ENCODE measurements around the gene DNAH14. TPM values are rescaled to one million over a fixed set of nuclear protein-coding genes. Genes with fewer than 3 reads are reported as not detected.
"Not testable (repeated sequence)": the region's sequence is repeated elsewhere in the genome, so short reads cannot be mapped to it uniquely, and the experiment has no call there.

The DNAH14 gene
- total and polyA plus RNA-seq, 2 donors (not counting 3 experiments of a cell fraction or from before 2014, with no cell fraction given), result 1.5 to 7.1 TPM

- no peak for FAIRE-seq
- Histone ChIP-seq H3K9me1 (replicated peaks; ENCODE audit: control insufficient read depth, extremely low read depth, insufficient read depth, low read length) (no peaks in the 10 kb centered on the region), H3K9ac (replicated peaks; ENCODE audit: extremely low read depth, insufficient read depth, low read length) (no peak overlapping the region), H3K36me3 (ENCODE audit: control insufficient read depth in 2 of 2, extremely low read depth in 1 of 2, insufficient read depth in 2 of 2, low read length in 2 of 2) (no peaks in the 10 kb centered on the region), H3K4me2 (ENCODE audit: insufficient read depth, low read length) (no peak overlapping the region), H4K20me1 (replicated peaks; ENCODE audit: control insufficient read depth, extremely low read depth, insufficient read depth, low read length) (no peaks in the 10 kb centered on the region), H3K4me1 (ENCODE audit: control insufficient read depth, extremely low read depth, insufficient read depth, low read length) (no peaks in the 10 kb centered on the region), H3K79me2 (ENCODE audit: control insufficient read depth, insufficient read depth, low read length) (no peaks in the 10 kb centered on the region), H3K9me3 (replicated peaks; ENCODE audit: control insufficient read depth, insufficient read depth, low read length) (no peaks in the 10 kb centered on the region), H3K27me3 (ENCODE audit: control insufficient read depth in 2 of 2, insufficient read depth in 2 of 2, low read length in 2 of 2) (peaks cover 0 to 4% of the 10 kb centered on the region in 2 experiments), H3K27ac (ENCODE audit: insufficient read depth, low read depth, low read length) (no peak overlapping the region), H3K4me3 (replicated peaks in 1 of 3; ENCODE audit: insufficient read depth in 1 of 3, low read depth in 1 of 3, low read length in 3 of 3) (no peak overlapping the region), H2AFZ (ENCODE audit: low read depth, low read length) (no peak overlapping the region)
- ChIA-PET CTCF (interaction anchor here (0.6 to 1.2 kb wide), 4 partner anchors 71 to 466 kb away, joined by 3 to 4 read pairs (median 3); no protein-coding TSS in a partner anchor), POLR2A (no interaction called here)
- dilution Hi-C loops (cut with MboI; ENCODE audit: extremely low pct_ligation_motif_present, low sequenced_read_pairs), result no loop called here
- intact Hi-C loops (cut with micrococcal nuclease), result loop anchor here (5.0 to 10.0 kb wide), 3 partner anchors 71 to 806 kb away; no protein-coding TSS in a partner anchor
- DNase-seq (ENCODE audit: low read depth, low spot score), result no peak
- BruUV-seq (replicated peaks), result no TSS peak
- TF ChIP-seq MAX (IDR thresholded peaks at IDR 0.05; ENCODE audit: insufficient read depth, insufficient read length) (no peak), MYC (IDR thresholded peaks at IDR 0.05; ENCODE audit: low read depth, low read length) (no peak), EZH2 (IDR thresholded peaks at IDR 0.05; ENCODE audit: borderline replicate concordance, low read depth, low read length, severe bottlenecking) (no peak), JUN (IDR thresholded peaks at IDR 0.05; ENCODE audit: borderline replicate concordance, insufficient read depth, insufficient read length, low read depth) (no peak), GATA2 (IDR thresholded peaks at IDR 0.05; ENCODE audit: insufficient read depth, insufficient read length, low read depth, low read length) (no peak), FOS (IDR thresholded peaks at IDR 0.05; ENCODE audit: borderline replicate concordance, insufficient read depth, low read length) (no peak)
Observed at GRCh38 chr1:224923726-224924125, 5.7 kb upstream of the DNAH14 start.

GRCh38 chr1:224927631-224928030 is 1.8 kb upstream of the DNAH14 start:
- H3K4me1 ChIP-seq (ENCODE audit: control insufficient read depth, extremely low read depth, insufficient read depth, low read length); BruUV-seq (replicated peaks); DNase-seq (ENCODE audit: low read depth, low spot score); H3K36me3 ChIP-seq (ENCODE audit: control insufficient read depth in 2 of 2, extremely low read depth in 1 of 2, insufficient read depth in 2 of 2, low read length in 2 of 2); H2AFZ ChIP-seq (ENCODE audit: low read depth, low read length); H3K4me3 ChIP-seq (replicated peaks in 1 of 3; ENCODE audit: insufficient read depth in 1 of 3, low read depth in 1 of 3, low read length in 3 of 3); H3K9me1 ChIP-seq (replicated peaks; ENCODE audit: control insufficient read depth, extremely low read depth, insufficient read depth, low read length); CTCF ChIA-PET; dilution Hi-C loops (cut with MboI; ENCODE audit: extremely low pct_ligation_motif_present, low sequenced_read_pairs); FAIRE-seq; H4K20me1 ChIP-seq (replicated peaks; ENCODE audit: control insufficient read depth, extremely low read depth, insufficient read depth, low read length); H3K9me3 ChIP-seq (replicated peaks; ENCODE audit: control insufficient read depth, insufficient read depth, low read length); H3K79me2 ChIP-seq (ENCODE audit: control insufficient read depth, insufficient read depth, low read length); H3K27ac ChIP-seq (ENCODE audit: insufficient read depth, low read depth, low read length); H3K9ac ChIP-seq (replicated peaks; ENCODE audit: extremely low read depth, insufficient read depth, low read length); H3K27me3 ChIP-seq (ENCODE audit: control insufficient read depth in 2 of 2, insufficient read depth in 2 of 2, low read length in 2 of 2); H3K4me2 ChIP-seq (ENCODE audit: insufficient read depth, low read length); POLR2A ChIA-PET: not testable (repeated sequence)
- intact Hi-C loops (cut with micrococcal nuclease), result loop anchor here (5.0 to 10.0 kb wide), 2 partner anchors 273 to 425 kb away; no protein-coding TSS in a partner anchor

All from endothelial cell of umbilical vein (primary cell).